HepG2 (cell line): Measurements from ENCODE around the gene NEIL1. TPM values are rescaled to one million over a fixed set of nuclear protein-coding genes. Genes with fewer than 3 reads are reported as not detected.

Experiments used
- AGO2 ChIP-seq: fragments of 200-400 bp; formaldehyde crosslinking; optimal IDR thresholded peaks from 2 replicates; pipeline ENCODE3; 2017; ENCODE audit warnings: mild to moderate bottlenecking, low read depth, low read length, moderate library complexity
- ATRX ChIP-seq: sonication (generic); formaldehyde crosslinking; IDR thresholded peaks from 2 replicates; pipeline ENCODE4 v1.4.0; 2020; ENCODE audit warnings: missing genetic modification reagents, borderline replicate concordance
- CAMTA2 ChIP-seq: sonication (generic); formaldehyde crosslinking; IDR thresholded peaks from 2 replicates; pipeline ENCODE4 v1.4.0; 2020; ENCODE audit warnings: mild to moderate bottlenecking, missing genetic modification reagents, borderline replicate concordance
- CCDC6 ChIP-seq: sonication (generic); formaldehyde crosslinking; IDR thresholded peaks from 2 replicates; pipeline ENCODE4 v1.8.1; 2022; ENCODE audit warnings: mild to moderate bottlenecking, missing genetic modification reagents, moderate library complexity
- FOXJ3 ChIP-seq: sonication (generic); formaldehyde crosslinking; IDR thresholded peaks from 2 replicates; pipeline ENCODE4 v1.4.0; 2020; ENCODE audit warnings: missing genetic modification reagents, mild to moderate bottlenecking, borderline replicate concordance
- HNF4G ChIP-seq, 2 experiments: sonication (generic) in 1 of 2; formaldehyde crosslinking in 1 of 2; IDR thresholded peaks; 2 replicates each; pipeline versions ENCODE4 v1.4.0 to v1.6.1; 2011 to 2020; ENCODE audit warnings: borderline replicate concordance in 2 of 2, low read depth in 2 of 2, mild to moderate bottlenecking in 2 of 2, low read length in 1 of 2, missing genetic modification reagents in 1 of 2, moderate library complexity in 1 of 2
- MED1 ChIP-seq: sonication (generic); formaldehyde crosslinking; IDR thresholded peaks from 2 replicates; pipeline ENCODE4 v1.4.0; 2020; ENCODE audit warnings: missing genetic modification reagents
- MED13 ChIP-seq: sonication (generic); formaldehyde crosslinking; IDR thresholded peaks from 2 replicates; pipeline ENCODE4 v1.5.0; 2020; ENCODE audit warnings: missing genetic modification reagents
- NAIF1 ChIP-seq: sonication (generic); formaldehyde crosslinking; IDR thresholded peaks from 2 replicates; pipeline ENCODE4 v1.5.0; 2020; ENCODE audit warnings: mild to moderate bottlenecking, missing genetic modification reagents, borderline replicate concordance
- NCOA1 ChIP-seq: sonication (generic); formaldehyde crosslinking; IDR thresholded peaks from 2 replicates; pipeline ENCODE4 v1.9.0; 2021; ENCODE audit warnings: missing genetic modification reagents
- NCOA5 ChIP-seq: sonication (generic); formaldehyde crosslinking; IDR thresholded peaks from 2 replicates; pipeline ENCODE4 v1.4.0; 2020; ENCODE audit warnings: missing genetic modification reagents
- NFATC3 ChIP-seq: sonication (generic); formaldehyde crosslinking; IDR thresholded peaks from 2 replicates; pipeline ENCODE4 v1.5.1; 2020; ENCODE audit warnings: mild to moderate bottlenecking, missing genetic modification reagents
- PAF1 ChIP-seq: IDR thresholded peaks from 2 replicates; pipeline ENCODE4 v1.6.1; 2016; ENCODE audit warnings: missing genetic modification reagents, missing compliant biosample characterization
- PLRG1 ChIP-seq: fragments of 450-650 bp; conservative IDR thresholded peaks from 2 replicates; pipeline ENCODE4 v1.6.1; 2016
- PTBP1 ChIP-seq: fragments of 200-400 bp; formaldehyde crosslinking; IDR thresholded peaks from 2 replicates; pipeline ENCODE4 v1.6.1; 2018; ENCODE audit warnings: low read length, low read depth; ENCODE audit not compliant: poor library complexity, severe bottlenecking
- SMAD3 ChIP-seq: sonication (generic); formaldehyde crosslinking; IDR thresholded peaks from 2 replicates; pipeline ENCODE4 v1.4.0; 2020; ENCODE audit warnings: missing genetic modification reagents
- SNRNP70 ChIP-seq: fragments of 200-400 bp; formaldehyde crosslinking; IDR thresholded peaks from 2 replicates; pipeline ENCODE4 v1.6.1; 2017; ENCODE audit warnings: mild to moderate bottlenecking, low read depth, low read length, moderate library complexity
- ZFX ChIP-seq: sonication (generic); formaldehyde crosslinking; IDR thresholded peaks from 2 replicates; pipeline ENCODE4 v1.4.0; 2020; ENCODE audit warnings: mild to moderate bottlenecking, low read depth, missing genetic modification reagents, moderate library complexity
- ZNF430 ChIP-seq: sonication (generic); formaldehyde crosslinking; IDR thresholded peaks from 2 replicates; pipeline ENCODE4 v1.9.0; 2021; ENCODE audit warnings: mild to moderate bottlenecking, missing genetic modification reagents
- ZNF615 ChIP-seq: sonication (generic); formaldehyde crosslinking; IDR thresholded peaks from 2 replicates; pipeline ENCODE4 v1.5.0; 2020; ENCODE audit warnings: mild to moderate bottlenecking, missing genetic modification reagents, borderline replicate concordance
- ZNF749 ChIP-seq: sonication (generic); formaldehyde crosslinking; IDR thresholded peaks from 2 replicates; pipeline ENCODE4 v1.8.0; 2022; ENCODE audit warnings: mild to moderate bottlenecking, missing genetic modification reagents, moderate library complexity, borderline replicate concordance
- ZSCAN9 ChIP-seq: IDR thresholded peaks from 2 replicates; pipeline ENCODE4 v1.6.1; 2016; ENCODE audit warnings: borderline replicate concordance
- polyA plus RNA-seq, 8 experiments: library from polyadenylated mRNA; depleted of rRNA in 3 of 8; stranded (reverse) in 7 of 8; unstranded in 1 of 8; fragments of >200 nt; fragmentation: Illumina TruSeq in 4 of 8; extraction: Trizol in 4 of 8; gene quantifications; 2 replicates each; pipeline versions ENCODE4 v1.2.1 to v1.2.3, GENCODE V29; 2011 to 2016; ENCODE audit warnings: low read depth in 4 of 8, missing spikeins in 1 of 8, mixed read lengths in 1 of 8; ENCODE audit not compliant: insufficient read depth in 1 of 8
- total RNA-seq, 5 experiments: library from RNA; depleted of rRNA; stranded (reverse); fragments of >200 nt; fragmentation: Illumina TruSeq; extraction: Trizol; gene quantifications; 2 replicates each; pipeline ENCODE4 v1.2.3, GENCODE V29; 2016; ENCODE audit warnings: low read depth in 1 of 5
- TF ChIP-seq, protein P1 (sequence below): sonication (generic); formaldehyde crosslinking; IDR thresholded peaks from 2 replicates; pipeline ENCODE4 v1.8.0; 2022; ENCODE audit warnings: mild to moderate bottlenecking, missing genetic modification reagents
- TF ChIP-seq, protein P2 (sequence below): sonication (generic); formaldehyde crosslinking; IDR thresholded peaks from 2 replicates; pipeline ENCODE4 v1.8.1; 2023; ENCODE audit warnings: missing genetic modification reagents, inconsistent platforms, borderline replicate concordance
- TF ChIP-seq, protein P3 (sequence below): sonication (generic); formaldehyde crosslinking; IDR thresholded peaks from 2 replicates; pipeline ENCODE4 v1.8.0; 2022; ENCODE audit warnings: mild to moderate bottlenecking, missing genetic modification reagents; ENCODE audit not compliant: insufficient replicate concordance
- TF ChIP-seq, protein P4 (sequence below): sonication (generic); formaldehyde crosslinking; IDR thresholded peaks from 2 replicates; pipeline ENCODE4 v1.5.0; 2020; ENCODE audit warnings: missing genetic modification reagents

Gene NEIL1
- total and polyA plus RNA-seq, 2 of the 13 experiments (the other 11 are each of a cell fraction or from before 2014, with no cell fraction given): 10.4 to 15.5 TPM

DNA sequence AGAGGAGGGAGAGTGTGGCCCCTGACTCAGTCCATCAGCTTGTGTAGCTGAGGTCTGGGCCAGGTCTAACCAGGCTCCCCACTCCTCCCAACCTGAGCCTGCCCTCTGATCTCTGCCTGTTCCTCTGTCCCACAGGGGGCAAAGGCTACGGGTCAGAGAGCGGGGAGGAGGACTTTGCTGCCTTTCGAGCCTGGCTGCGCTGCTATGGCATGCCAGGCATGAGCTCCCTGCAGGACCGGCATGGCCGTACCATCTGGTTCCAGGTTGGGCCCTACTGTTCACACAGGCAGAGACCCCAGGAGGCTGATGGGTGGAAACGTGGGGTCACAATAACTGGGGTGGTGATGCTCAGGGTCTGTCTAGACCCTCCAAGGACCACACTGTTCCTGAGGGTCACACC lies 6.8 kb downstream of the NEIL1 start (continued):
- TF ChIP-seq SMAD3 (no peak), NCOA1 (CRISPR knock-in tag) (no peak), PTBP1 (no peak), SNRNP70 (no peak), ZNF749 (CRISPR knock-in tag) (no peak), ZNF615 (CRISPR knock-in tag) (no peak), HNF4G (IDR thresholded peaks at IDR 0.05; ENCODE audit: borderline replicate concordance, low read depth, low read length) (peak; percentile 43; the same call in 1 of the 2 replicates), HNF4G (CRISPR knock-in tag; IDR thresholded peaks at IDR 0.05; ENCODE audit: borderline replicate concordance, low read depth) (no peak), CAMTA2 (CRISPR knock-in tag) (no peak), MED1 (CRISPR knock-in tag) (no peak), CCDC6 (no peak), NCOA5 (CRISPR knock-in tag) (no peak), ZFX (CRISPR knock-in tag) (no peak), ZSCAN9 (CRISPR knock-in tag) (no peak), FOXJ3 (CRISPR knock-in tag) (no peak), MED13 (CRISPR knock-in tag) (no peak), ZNF430 (CRISPR knock-in tag) (no peak), NFATC3 (CRISPR knock-in tag) (no peak), PAF1 (no peak), PLRG1 (no peak), ATRX (CRISPR knock-in tag) (no peak), AGO2 (peak; percentile 15), NAIF1 (CRISPR knock-in tag) (no peak)
- TF ChIP-seq, protein P1, sequence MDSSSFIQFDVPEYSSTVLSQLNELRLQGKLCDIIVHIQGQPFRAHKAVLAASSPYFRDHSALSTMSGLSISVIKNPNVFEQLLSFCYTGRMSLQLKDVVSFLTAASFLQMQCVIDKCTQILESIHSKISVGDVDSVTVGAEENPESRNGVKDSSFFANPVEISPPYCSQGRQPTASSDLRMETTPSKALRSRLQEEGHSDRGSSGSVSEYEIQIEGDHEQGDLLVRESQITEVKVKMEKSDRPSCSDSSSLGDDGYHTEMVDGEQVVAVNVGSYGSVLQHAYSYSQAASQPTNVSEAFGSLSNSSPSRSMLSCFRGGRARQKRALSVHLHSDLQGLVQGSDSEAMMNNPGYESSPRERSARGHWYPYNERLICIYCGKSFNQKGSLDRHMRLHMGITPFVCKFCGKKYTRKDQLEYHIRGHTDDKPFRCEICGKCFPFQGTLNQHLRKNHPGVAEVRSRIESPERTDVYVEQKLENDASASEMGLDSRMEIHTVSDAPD: no peak
- TF ChIP-seq, protein P2, sequence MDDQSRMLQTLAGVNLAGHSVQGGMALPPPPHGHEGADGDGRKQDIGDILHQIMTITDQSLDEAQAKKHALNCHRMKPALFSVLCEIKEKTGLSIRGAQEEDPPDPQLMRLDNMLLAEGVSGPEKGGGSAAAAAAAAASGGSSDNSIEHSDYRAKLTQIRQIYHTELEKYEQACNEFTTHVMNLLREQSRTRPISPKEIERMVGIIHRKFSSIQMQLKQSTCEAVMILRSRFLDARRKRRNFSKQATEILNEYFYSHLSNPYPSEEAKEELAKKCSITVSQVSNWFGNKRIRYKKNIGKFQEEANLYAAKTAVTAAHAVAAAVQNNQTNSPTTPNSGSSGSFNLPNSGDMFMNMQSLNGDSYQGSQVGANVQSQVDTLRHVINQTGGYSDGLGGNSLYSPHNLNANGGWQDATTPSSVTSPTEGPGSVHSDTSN (CRISPR knock-in tag): no peak
- TF ChIP-seq, protein P3, sequence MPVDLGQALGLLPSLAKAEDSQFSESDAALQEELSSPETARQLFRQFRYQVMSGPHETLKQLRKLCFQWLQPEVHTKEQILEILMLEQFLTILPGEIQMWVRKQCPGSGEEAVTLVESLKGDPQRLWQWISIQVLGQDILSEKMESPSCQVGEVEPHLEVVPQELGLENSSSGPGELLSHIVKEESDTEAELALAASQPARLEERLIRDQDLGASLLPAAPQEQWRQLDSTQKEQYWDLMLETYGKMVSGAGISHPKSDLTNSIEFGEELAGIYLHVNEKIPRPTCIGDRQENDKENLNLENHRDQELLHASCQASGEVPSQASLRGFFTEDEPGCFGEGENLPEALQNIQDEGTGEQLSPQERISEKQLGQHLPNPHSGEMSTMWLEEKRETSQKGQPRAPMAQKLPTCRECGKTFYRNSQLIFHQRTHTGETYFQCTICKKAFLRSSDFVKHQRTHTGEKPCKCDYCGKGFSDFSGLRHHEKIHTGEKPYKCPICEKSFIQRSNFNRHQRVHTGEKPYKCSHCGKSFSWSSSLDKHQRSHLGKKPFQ: no peak
- TF ChIP-seq, protein P4, sequence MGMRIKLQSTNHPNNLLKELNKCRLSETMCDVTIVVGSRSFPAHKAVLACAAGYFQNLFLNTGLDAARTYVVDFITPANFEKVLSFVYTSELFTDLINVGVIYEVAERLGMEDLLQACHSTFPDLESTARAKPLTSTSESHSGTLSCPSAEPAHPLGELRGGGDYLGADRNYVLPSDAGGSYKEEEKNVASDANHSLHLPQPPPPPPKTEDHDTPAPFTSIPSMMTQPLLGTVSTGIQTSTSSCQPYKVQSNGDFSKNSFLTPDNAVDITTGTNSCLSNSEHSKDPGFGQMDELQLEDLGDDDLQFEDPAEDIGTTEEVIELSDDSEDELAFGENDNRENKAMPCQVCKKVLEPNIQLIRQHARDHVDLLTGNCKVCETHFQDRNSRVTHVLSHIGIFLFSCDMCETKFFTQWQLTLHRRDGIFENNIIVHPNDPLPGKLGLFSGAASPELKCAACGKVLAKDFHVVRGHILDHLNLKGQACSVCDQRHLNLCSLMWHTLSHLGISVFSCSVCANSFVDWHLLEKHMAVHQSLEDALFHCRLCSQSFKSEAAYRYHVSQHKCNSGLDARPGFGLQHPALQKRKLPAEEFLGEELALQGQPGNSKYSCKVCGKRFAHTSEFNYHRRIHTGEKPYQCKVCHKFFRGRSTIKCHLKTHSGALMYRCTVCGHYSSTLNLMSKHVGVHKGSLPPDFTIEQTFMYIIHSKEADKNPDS: no peak
